DMS53 treated with DMSO at 0.1 percent for 48 hours (cell line): ENCODE measurements around the gene PDCD10.
A peak's percentile ranks its signal among the peaks of the same experiment; 100 is the strongest.

Experiments
- DNase-seq: peaks from one replicate; lab custom pipeline; 2025; ENCODE audit not compliant: unreplicated experiment; lab: John Stamatoyannopoulos, UW

The PDCD10 gene

DNA sequence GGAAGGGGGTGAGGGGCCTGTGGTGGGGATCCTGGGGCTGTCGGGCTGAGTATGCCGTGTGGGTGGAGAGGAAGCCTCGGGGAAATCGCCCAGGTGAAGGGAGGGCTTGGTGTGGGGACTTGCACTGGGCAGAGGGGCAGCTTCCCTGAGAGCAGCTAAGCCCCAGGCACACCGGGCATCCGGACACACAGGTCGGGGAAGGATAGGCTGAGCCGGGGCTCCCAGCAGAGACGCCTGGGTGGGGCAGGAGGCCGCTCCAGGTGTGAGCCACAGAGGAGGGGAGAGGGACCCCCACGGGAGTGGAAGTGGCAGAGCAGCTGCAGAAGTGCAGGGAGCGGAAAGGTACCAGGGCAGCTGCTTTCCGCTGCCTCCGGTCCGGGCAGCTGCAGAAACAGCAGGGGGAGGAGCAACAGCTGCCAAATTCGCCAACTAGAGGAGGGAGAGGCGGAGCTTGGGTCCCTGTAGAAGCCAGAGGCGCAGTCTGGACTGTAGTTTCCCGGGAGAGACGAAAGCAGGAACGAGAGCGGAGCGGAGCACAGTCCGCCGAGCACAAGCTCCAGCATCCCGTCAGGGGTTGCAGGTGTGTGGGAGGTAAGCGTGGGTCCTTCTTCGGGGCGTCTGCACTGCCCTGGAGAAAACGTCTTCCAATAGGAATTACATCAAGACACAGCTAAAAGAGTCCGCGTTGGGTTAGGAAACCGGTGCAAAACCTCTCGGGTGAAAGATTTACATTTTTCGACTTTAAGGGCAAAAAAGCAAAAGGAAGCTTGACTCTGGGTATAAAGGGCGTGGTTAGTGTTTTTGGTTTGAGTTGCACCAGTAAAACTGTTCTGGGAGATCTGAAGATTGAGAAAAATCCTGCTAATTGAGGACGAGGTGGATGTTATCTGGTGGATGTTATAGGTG is 794 bp upstream of the PDCD10 start, which contains the start of gene SERPINI1:
Gene SERPINI1 (plus strand): TSS at position 489 of the 906 bp plus-strand sequence. CDS start 53,408 bp downstream, outside the sequence.
- peak; percentile 91 for DNase-seq

DNA sequence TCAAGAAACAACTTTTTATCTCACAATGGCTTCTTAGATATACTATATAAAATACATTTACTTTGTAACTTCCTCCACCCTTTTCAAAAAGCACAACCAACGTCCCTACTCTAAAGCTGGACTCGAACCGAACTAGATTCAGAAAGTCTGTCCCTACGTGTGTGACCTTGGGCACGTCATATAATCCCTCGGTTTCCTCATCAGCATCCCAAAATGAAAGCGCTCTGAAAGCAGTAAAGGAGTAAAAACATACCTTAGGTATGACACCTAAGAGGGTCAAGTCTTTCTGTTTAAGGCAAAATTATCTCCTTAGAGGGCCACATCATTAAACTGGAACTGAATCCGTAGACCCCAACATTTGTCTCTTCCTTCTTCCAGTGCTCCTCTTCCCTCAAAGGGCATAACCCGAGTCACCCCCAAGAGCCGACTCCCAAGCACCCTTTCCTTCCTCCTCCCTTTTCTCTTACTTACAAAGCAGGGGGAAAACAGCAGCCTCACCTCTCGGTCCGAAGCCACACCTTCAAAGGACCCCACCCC is 663 bp downstream of the PDCD10 start:
- no peak for DNase-seq

DNA sequence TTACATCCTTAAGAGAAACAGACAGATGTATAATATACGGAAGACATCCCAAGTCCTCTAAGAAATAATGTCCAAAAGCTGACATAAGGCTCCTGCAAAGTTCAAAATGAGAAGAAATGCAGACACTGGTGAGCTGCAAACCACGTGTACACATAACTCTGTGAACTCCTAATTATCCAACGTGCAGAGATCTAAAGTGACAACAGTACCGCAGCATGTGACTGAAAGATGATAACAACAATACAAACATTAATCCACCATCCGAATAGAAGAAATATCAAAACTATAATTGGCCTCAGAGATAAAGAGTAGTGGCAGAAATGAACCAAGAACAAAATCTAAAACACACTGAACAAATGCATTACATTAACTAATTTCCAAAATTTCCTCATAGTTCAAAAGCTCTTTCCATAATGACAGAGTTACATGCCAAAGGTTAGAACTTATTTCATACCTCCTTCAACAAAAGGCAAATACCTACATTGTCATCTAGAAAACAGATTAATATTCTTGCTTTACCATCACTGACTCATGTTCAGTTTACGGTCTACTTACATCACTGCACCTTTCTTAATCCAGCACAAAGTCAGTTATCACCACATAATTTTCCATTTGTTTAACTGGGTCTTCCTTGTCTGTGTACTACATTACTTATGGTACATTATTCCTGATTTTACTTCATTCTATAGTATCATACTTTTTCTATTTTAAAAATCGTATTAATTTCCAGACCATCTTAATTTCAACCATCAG is 2.2 kb downstream of the PDCD10 start:
- DNase-seq = no peak

DNA sequence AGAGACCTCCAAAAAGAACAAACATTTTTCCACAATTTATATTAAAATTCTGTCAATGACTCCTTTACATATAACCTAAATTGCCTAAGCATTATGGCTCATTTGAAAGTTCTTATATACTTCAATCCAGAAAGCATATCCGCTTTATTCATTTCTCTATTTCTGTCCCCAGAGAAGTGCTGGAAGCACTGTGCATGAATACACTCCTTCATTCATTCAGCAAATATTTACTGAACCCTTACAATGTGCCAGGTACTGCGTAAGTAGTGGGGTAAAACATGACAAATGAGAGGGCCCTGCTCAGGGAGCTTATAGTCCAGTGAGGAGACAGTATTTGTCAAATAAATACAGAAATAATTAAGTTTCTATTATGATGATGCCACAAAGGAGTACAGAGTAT is 3.3 kb downstream of the PDCD10 start:
- no peak for DNase-seq

DNA sequence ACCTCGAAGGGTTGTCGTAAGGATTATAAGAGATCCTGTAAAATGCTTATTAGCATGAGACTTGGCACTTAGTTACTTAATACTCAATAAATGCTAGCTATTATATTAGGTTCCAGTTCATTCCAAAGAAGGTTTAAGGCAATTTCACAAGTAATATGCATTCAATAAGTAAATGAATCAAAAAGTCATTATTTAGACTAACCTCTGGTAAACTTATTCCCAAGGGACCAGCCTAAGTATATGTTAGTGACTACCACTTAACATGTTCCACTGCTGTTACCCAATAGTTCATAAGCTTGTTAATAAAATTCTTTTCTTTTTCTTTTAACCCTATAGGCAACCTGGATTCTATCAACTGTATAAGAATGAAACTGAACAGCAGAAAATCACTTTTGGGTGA is 5.1 kb downstream of the PDCD10 start:
- DNase-seq = no peak

DNA sequence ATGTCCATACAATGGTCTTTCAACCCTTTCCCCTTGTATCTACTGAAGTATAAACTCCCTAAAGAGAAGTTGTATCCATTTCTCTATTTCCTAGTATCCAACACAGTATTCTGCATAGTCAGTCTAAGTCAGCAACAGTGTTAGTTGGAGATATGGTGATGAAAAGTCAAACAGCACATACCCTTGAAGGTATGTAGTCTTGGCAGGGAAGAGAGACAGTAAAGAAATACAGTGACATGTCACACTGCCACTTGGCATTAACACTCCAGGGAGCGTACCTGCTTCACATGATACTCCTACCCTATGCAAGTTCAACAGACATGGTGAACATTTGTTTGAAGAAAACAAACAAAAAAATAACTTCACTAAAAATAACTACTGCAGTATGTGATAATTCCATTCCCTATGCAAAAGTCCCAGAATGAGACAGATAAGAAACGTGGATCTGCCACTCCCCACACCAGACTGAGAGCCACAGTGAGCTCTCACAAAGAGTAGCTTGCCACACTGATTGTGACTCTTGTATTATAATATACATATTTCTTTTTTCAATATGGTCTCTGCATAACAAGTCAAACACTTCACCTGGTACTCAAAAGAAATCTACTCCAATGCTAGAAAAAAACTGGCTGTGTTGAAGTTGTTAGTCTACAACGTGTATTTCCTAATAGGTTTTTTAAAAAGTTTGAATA is 5.9 kb downstream of the PDCD10 start:
- no peak for DNase-seq

DNA sequence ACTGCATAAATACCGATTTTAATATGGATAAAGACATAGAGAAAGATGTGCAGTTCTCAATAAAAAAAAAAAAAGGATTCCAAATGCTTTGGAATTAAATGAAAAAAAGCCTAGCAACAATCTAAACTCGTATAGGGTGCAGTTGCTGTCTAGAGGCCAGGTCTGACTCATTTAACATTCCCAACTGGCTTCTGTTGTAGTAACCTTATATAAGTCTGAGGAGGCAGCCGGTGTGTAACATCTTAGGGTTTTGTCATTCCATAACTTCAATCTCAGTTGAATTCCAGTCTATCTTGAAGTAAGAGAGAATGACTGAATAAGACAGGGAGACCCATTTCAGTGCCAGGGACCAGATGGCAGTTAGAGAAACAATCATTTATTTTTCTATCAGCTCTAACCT is 6.5 kb downstream of the PDCD10 start:
- DNase-seq = no peak

DNA sequence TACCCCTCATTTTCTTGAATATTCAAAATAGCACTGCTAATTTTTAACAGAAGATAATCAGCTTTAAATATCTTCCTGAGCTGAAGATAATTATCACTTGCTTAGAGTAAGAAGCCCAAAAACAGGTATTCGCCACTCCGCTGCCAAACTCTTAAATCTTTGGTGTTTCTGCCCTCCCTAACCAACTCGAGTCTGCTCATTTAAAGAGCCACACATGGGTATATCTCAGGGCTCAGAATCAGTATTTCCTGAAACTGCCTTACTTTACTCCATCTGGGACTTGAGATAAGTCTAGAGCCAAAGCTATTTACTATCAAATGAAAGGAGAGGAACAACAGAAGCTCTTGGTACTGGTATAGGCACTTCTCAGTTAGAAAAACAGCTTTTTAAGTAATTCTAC is 10.8 kb downstream of the PDCD10 start:
- no peak for DNase-seq

DNA sequence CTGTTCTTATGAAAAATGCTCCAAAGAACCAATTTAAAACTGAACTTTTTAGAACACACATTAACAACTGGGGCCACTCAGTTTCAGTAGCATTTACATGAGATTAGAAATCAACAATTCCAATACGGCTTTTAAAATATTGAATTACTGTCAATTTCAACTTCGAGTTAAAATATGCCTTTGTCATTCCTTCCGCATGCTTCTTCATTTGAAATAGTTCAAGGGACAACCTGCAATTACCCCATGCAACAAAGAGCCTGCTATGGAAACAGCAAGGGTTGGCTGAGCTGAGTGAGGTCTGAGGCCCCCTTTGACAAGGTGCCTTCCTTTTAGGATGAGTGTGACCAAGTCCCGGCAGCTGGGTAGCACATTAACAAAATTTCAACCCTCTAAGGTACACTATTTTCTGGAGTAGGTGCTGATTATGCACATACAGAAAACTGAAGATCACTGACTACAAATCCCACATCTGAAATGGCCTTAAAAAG is 11.6 kb downstream of the PDCD10 start:
- no peak for DNase-seq

DNA sequence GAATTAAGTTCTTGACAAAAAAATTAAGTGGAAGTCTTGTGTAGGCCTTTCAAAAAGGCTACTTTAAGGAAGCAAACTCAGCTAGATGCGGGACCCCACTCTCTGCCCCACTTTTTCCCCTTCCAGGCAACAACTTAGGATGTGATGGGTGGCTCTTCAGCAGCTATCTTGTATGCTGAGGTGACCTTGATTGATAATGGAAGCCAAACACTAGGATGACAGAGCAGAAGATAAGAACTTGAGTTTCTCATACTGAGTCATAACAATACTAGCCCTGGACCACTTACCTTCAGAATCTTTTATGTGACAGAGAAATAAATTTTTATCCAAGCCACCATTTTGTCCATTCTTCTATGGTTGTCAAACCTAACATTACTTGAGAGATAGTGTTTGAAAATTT is 16.1 kb downstream of the PDCD10 start:
- DNase-seq = no peak

DNA sequence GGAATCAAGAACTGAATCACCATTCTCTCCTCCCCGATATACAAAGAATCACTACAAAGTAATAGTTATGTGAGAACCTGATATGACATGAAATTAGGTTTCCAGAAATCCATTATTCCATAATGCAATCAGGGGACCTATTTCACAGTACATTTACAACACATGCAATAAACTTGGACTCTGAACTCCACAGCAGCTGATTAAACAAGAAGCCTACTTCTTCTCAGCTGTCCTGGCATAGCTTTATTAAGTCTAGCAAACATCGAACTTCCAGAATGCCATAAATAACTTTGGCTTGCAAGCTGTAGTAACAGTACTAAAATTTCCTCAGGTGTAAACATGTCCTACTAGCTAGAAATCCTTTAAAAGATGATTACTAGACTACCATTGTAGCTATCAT is 17.8 kb downstream of the PDCD10 start:
- DNase-seq = peak; percentile 38

DNA sequence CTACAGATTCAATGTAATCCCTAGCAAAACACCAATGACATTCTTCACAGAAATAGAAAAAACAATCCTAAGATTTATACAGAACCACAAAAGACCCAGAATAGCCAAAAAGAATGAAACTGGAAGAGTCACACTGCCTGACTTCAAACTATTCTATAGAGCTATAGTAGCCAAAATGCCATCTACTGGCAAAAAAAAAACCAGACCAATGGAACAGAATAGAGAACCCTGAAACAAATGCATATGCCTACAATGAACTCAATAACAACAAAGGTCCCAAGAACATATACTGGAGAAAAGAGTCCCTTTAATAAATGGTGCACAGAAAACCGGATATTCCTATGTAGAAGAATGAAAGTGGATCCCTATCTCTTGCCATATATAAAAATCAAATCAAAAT is 19.8 kb downstream of the PDCD10 start:
- no peak for DNase-seq

DNA sequence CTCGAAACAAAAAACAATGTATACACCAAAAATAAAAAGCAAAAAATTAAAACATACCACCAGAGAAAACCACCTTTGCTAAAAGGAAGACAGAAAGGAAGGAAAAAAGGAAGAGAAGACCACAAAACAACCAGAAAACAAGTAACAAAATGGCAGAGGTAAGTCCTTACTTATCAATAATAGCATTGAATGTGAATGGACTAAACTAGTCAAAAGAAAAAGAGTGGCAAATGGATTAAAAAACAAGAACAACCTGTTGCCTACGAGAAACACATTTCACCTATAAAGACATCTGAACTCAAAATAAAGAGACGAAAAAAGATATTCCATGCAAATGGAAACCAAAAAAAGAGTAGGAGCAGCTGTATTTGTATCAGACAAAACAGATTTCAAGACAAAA is 22.2 kb downstream of the PDCD10 start:
- no peak for DNase-seq

DNA sequence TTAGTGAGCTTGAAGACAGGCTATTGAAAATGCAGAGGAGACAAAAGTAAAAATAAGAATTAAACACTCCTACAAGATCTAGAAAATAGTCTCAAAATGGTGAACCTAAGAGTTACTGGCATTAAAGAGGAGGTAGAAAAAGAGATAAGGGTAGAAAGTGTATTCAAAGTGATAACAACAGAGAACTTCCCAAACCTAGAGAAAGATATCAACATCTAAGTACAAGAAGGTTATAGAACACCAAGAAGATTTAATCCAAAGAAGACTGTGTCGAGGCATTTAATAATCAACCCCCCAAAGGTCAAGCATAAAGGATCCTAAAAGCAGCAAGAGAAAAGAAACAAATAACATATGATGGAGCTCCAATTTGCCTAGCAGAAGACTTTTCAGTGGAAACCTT is 23.3 kb downstream of the PDCD10 start:
- DNase-seq = no peak

DNA sequence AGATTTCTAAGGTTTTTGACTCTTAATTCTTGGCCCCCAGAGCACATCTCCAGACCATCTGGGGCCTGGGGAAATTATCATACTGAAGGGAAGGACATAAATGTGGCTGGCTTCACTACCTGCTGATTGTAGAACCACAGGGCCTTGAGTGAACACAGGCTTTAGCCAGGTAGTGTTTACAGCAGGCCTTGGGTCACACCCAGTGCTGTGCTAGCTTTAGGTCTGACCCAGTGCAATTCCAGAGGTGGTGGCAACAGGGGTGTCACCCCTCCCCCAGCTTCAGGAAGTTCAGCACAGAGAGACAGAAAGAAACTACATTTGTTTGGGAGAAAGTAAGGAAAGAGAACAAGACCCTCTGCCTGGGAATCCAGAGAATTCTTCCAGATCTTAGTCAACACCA is 24.1 kb downstream of the PDCD10 start:
- DNase-seq = no peak

DNA sequence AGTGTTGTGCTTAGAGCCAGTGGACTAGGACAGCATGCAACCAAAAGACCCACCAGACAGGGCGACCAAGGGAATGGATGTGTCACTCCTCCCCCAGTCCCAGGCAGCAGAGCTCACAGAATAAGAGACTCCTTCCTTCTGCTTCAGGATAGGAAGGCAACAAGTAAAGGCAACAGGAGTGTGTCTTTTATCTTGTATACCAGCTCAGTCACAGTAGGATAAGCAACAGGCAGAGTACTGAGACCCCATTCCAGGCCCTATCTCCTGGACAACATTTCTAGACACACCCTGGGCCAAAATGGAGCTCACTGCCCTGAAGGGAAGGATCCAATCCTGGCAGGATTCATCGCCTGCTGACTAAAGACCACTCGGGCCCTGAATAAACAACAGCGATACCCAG is 25.0 kb downstream of the PDCD10 start:
- no peak for DNase-seq

DNA sequence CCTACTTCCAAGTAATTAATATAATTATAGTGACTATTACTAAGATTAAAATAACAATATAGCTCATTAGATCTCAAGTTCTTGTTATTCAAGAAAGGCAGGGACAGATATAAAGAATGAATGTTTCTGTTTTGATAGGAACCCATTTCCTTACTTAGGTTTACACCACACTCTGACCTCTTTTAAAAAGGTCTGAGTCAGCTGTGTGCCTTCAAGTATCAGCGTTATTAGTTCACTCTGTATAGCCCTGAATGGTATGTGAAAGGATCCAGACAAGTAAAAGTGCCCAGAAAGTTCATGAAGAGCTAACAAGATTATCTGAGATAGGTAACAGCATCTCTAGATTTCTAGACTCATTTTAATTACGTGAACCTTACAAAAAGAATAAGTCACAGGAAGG is 28.9 kb downstream of the PDCD10 start:
- no peak for DNase-seq

DNA sequence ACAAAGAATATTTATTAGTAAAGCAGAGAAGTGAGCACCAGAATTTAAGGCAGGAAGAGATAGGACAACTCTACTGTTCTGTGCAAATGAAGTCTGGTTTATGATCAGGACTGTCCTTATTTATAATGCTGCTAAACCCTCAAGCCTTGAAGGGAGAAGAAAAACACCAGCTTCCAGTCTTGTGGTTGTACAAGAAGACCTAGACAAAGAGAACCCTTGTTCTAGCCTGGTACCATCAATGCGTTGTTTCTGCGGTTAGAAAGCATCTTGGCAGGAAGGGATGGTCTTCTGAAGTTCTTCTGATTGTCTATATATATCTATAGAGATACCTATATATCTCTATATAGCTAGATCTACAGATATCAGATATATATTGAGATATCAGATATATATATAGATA is 33.8 kb downstream of the PDCD10 start:
- DNase-seq = no peak

DNA sequence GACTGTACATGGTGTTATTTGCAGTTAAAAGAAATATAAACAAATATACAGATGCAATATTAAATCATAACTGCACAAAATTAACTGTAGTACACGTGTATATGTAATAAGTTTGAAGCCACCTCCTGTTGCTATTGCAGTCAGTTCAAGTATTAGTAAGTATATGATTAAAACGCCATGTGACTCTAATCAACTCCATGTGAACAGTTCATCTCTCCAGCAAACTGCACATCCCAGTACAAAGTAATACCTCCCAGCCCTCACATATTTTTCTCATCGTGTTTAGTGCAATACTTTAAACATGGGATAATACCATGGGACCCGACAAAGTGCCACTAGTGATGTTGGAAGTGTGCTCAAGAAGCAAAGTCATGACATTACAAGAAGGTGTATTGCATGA is 34.6 kb downstream of the PDCD10 start:
- no peak for DNase-seq

DNA sequence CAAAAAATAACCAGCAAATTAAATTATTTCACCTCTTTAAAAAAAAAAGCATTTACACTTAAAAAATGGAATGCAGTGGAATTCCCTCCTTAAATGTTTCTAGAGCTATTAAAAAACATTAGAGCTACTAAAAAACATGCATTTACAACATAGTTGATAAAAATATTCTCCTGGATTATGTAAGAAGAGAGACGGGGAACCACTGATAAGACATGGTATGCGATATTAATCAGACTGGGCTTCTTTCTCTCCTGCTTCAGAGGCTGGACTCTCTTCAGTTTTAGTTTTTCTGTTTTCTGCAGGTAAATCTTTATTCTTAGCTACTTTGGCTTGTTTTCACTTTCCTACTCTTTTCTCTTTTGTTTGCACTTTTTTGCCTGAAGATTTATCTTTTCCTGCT is 40.6 kb downstream of the PDCD10 start:
- no peak for DNase-seq

DNA sequence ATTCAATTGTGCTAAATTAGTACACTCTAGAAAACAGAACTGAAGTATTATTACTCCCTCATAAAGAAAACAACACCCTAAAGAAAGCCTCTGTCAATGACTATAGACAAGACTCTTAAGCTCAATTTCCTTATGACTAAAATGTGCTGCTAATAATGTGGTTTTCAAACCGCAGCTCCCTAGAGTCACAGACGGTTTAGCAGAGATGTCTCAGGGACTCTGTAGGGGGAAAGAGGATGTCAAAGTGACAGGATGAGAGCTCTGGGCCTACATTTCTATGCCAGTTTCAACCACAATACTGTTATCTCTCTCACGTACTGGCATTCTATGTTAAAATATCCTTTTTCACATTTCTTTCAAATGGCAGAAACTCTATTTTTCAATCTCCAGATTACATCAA is 43.3 kb downstream of the PDCD10 start:
- no peak for DNase-seq
